ENCODE measurements around the gene C5orf34.
"Not testable (repeated sequence)": the region's sequence is repeated elsewhere in the genome, so short reads cannot be mapped to it uniquely, and the experiment has no call there.

The C5orf34 gene, protein sequence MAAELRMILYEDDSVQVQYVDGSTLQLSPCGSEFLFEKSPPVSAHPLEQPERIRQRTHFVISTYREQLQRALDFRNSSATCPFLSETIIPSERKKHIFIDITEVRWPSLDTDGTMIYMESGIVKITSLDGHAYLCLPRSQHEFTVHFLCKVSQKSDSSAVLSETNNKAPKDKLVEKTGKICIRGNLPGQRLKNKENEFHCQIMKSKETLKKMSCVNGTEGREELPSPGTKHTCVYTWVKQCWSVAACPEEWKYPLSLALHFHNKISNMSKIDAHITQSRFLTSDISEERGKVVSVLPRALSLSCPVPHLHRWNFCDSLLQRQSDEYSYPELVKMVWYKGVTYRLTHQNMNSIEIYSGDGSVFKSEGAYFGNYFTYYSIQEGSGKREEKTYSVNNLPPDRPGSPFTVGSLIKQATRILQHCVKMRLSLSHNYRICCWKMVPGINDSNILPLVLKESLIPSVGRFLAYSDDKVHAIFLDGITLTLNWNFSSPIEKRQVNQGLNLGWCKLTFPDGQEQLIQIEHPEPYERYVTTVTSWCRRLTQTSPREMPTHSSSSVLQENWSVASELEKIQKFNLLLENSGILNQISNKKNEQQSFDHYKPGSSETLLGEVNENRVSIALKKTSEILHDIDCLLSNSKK

DNA sequence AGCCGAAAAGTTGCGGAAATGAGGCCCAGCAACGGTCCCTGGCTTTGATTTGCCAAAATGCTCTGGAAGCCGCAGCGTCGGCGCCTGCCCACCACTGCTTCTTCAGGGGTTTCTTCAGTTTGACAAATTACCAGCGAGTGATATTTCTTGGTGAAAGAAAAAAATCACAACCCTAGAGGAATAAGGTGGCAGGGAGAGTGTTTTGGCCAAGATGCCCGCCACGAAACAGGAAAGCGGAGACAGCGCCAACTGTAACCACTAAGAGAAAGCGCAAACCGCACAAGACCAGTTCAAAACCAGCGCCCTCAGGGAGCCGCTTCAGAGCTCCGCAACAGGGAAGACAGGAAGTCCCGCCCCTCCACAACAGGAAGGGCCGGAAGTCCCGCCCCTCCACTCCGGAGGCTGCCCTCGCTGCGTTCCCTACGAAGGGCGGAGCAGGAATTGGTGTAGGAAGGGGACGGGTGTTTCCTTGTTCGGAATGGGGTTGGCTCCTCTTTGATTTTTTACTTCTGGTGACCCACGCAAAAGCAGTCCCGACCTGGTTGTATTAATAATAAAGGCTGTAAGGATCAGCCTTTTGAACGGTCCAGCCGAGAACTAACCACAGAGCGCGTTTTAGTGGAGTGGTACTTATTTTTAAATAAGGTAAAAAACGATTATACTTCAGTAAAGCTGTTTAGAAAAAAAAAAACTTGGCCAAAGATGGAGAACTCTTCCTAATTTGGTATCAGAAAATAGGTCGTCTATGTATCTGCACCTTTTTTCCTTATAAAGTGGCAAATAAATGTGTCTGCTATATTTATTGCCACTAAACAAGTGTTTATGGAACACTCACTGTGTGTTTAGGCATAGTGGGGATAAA lies at the start of gene C5orf34:
C5orf34 (minus strand) TSS at position 333 of the 862 bp plus-strand sequence. CDS start 5,809 bp downstream, outside the sequence.
- peak; percentile 94 for DNase-seq

DNA sequence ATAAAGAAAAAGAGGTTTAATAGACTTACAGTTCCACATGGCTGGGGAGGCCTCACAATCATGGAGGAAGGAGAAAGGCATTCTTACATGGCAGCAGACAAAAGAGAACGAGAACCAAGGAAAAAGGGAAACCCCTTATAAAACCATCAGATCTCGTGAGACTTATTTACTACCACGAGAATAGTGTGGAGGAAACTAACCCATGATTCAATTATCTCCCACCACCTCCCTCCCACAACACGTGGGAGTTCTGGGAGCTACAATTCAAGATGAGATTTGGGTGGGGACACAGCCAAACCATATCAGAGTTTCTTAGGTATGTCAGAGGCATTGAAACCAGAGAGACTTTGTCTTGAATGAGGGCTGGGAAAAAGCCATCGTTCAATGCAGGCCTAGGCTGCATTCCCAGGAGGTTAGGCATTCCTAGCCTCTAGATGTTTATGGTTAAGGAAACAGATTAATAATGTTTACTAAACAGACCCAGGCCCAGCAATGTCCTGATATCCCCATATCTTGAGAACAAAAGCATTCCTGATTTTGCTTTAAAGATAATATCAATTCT lies 49.4 kb upstream of the C5orf34 start:
- DNase-seq: no peak

DNA sequence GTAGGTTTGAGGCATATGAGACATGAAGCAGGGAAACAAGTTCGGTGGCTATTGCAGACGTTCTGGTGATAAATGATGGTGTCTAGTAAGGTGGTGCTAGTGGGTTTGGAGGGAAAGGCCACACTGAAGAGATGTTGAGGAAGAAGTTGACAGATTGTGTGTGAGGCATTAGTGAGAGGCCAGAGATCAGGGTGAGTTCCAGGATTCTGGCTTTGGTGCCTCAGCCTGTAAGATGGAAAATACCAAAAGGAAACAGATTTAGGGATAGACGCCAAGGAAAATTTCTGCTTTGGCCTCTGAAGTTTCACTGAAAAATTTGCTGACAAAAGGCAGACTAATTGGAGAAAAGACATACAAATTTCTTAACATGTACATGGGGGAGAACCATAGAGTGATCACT lies 48.4 kb upstream of the C5orf34 start:
- DNase-seq: no peak

DNA sequence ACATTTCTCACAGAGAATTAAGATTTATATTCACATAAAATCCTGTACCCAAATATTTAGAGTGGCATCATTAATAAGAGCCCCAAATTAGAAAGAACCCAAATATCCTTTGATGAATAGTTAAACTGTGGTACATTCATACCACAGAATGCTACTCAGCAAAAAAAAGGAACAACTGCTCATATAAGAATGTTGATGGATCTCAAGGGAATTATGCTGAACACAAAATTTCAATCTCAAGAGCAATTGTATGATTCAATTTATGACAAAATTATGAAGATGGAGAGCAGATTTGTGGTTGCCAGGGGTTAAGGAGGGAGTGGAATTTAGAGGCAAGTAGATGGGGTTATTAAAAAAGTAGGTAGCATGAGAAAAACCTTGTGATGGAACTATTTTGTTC lies 46.4 kb upstream of the C5orf34 start:
- no peak for DNase-seq

DNA sequence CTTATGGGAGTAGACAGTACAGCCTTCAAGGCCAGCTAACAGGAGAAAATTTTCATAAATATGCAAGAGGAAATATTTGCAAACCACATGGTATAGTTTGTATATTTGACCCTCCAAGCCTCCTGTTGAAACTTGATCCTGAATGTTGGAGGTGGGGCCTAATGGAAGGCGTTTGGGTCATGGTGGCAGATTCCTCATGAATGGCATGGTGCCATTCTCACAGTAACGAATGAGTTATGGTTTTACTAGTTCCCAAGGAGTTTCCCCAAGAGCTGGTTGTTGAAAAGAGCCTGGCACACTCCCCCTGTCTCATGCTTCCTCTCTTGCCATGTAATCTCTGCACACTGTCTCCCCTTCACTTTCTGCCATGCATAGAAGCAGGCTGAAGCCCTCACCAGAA lies 45.2 kb upstream of the C5orf34 start:
- no peak for DNase-seq

DNA sequence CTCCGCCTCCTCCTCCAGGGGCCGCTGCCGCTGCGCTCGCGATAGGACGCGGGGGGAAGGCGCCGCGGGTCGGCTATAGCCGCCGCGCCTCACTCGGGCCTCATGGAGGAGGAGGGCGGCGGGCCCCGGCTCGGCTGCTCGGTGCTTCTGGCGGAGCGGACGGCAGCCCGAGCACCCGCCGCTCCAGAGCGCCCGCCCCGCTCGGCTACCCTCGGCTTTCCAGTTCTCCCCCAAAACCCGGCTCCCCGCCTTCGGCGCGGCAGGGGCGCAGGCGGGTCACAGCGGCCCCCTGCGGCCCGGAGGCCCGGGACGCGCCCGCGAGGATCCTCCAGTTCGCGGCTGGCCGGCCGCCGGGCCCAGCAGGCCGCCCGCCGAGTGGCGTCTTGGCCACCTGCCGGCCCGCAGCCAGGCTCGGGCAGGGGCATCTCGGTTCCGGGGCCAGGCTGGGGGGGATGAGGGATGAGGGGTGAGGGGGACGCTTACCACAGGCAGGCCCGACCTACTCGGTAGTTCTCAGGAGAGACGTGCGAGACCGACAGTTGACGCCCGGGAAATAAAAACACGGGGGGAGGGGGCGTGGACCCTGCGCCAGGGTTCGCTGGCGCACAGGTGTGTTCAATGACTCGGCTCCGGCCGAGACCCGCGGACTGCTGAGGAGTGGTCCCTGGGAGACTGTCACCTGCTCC lies 42.1 kb upstream of the C5orf34 start, which contains the start of gene PAIP1:
PAIP1 (minus strand) TSS at position 221 of the 686 bp plus-strand sequence. CDS start 231 bp downstream, outside the sequence.
- peak; percentile 56 for DNase-seq

DNA sequence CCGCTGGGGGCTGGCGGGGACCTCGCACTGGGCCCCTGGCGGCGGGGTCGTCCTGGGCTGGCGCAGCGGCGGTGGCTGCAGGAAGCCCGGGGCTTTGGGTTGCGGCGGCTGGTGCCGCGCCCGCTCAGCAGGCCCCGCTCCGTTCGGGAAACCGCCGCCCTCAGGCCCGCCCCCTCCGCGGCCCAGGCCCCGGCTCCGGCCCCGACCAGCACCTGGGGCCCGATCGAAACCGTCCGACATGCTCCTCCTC lies 41.6 kb upstream of the C5orf34 start:
- not testable (repeated sequence) for DNase-seq

DNA sequence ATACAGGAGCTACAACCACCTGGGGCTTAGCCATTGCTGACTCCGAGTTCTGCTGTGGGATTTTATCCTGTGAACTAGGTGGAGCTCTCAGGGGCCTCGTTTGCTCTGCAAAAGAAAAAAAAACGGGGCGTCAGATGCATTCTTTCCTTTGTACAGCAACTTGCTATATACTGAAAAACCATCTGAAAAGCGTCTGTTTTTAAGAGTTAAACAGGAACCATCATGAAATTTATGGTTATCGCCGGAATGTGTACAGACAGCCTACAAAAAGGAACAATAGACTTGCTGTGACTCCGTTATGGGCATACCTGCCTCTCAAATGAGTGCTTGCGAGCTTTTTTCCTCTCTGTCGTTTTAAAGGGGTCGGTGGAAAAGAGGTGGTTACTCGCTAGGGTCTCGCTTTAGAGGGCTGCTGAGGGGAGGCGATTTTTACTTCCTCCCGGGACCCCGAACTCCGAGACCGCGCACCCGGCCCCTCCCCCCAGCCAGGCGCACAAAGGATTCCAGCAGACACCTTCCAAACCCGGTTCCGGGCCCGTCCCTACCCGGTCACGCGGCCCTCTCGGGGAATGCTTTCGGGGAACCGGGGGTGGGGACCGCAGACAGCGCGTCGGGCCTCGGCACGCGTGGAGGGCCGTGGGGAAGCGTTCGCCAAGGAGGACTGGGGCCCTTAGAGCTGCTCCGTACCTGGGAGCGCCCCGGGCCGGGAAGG lies 41.1 kb upstream of the C5orf34 start:
- DNase-seq: peak; percentile 56

DNA sequence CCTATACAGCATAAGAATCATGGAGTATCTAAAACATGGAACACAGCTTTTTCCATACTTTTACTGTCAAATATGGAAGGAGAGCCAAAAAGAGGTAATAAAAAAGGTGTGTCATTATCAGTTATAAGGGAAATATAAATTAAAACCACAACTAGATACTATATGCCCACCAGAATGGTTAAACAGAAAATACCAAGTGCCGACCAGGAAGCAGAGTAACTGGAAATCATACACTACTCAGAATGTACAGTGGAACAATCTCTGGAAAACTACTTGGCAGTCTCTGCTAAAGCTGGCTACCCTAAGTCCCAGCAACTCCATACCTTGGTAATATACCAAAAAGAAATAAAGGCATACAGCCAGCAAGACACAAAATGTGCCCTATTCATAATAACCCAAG lies 39.5 kb upstream of the C5orf34 start:
- no peak for DNase-seq

DNA sequence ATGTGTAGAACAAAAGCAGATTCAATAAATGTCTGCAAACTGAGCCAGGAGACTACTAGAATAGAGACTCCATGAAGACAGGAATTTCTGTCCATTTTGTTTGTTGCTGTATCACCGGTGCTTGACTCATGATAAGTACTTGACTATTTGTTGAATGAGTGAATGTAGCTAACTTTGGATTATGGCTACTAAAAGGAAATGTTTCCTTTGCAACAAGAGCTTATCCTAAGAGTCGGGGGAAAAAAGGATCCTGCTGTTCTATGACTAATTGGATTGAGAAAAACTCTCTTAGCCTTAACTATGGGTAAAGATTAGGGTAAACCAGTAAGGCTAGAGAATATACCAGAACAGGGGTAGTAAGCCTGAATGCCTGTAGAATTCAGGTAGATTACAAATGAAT lies 38.4 kb upstream of the C5orf34 start:
- no peak for DNase-seq

DNA sequence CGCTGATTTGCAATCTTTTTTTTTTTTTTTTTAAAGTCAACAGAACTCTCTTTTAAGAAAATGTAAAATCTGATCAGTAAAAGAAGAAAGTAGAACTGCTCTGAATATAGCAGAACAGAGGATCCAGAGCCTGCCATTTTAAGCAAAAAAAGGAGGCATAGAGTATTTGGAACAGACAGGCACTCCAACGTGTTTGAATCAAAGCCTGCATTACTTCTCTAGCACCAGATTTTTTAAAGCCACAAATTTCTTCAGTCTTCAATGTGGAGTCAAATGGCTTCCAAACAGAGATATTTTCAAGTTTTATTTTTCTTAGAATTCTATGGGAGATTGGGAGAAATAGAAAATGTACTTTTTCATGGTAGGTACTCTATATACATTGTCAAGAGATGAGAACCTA lies 36.8 kb upstream of the C5orf34 start:
- no peak for DNase-seq

DNA sequence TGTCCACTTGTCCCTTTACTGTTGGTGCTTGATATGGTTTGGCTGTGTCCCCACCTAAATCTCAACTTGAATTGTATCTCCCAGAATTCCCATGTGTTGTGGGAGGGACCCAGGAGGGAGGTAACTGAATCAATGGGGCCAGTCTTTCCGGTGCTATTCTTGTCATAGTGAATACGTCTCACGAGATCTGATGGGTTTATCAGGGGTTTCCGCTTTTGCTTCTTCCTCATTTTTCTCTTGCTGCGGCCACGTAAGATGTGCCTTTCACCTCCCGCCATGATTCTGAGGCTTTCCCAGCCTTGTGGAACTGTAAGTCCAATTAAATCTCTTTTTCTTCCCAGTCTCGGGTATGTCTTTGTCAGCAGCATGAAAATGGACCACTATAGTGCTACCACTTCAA lies 34.3 kb upstream of the C5orf34 start:
- DNase-seq: not testable (repeated sequence)

DNA sequence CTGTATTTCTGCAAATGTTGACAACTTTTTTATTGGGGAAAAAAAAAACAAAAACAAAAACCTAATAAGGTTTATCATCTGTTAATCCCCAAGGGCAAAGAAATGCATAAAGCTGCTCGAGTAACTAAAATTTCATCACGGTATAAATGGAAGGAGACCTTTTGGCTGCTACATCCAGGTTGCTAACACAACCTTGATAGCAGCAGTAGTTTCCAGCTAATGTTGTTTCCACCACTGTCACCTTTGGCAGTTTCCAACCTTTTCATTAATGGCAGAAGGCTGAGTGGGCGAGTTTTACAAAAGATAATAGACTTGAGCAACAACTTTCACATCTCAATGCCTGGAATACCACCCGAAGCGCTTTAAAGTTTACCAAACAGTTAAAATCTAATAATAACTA lies 33.4 kb upstream of the C5orf34 start:
- DNase-seq: no peak

DNA sequence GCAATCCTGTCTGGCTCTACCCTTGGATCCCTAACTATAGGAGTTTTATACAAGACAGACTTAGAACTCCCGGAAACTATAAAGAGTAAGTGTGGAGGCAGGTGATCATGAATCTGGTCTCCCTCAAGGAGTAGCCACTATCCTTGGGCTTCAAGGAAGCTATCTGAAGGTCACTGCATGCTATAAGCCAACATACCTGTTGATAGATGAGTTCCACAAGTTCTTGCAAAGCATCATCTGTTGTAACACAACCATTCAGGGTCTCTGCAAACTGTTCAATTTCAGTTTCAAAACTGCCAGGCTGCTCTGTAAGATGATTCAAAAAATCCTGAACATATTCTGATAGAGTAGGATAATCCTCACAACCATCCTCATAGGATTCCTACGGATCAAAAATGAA lies 32.6 kb upstream of the C5orf34 start:
- DNase-seq: no peak

DNA sequence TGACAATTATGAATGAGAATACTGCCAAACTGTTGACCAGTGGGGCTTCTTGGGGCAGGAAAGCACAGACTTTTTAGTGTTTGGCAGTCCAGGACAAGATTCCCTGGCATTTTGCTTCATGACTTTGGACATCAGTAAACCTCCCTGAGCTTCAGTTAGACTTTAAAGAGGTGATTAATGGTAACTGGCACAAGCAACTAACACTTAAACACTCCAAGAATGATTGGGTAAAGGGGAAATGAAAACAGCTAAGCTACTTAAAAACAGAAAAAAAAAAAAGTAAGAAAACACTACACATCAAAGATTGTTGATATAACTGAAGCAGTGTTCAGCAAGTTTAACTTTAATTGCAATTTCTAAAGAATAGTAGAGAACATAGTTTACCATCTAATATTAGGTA lies 28.5 kb upstream of the C5orf34 start:
- no peak for DNase-seq

DNA sequence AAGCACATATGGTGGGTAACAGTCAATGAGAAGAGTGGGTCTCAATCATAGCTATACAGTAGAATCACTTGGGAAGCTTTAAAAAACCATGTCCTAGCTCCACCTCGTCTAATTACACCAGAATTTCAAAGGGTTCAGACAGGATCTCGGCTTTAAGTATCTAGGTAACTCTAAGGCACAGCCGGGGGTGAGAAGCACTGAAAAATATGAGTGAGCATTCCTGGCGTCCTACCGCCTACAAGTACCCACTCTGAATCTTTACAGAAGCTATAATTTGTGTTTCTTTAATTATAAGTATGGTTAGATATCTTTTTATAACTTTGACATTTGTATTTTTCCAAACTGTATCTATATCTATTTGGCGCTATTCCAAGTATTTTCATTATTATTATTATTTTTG lies 25.8 kb upstream of the C5orf34 start:
- DNase-seq: no peak

DNA sequence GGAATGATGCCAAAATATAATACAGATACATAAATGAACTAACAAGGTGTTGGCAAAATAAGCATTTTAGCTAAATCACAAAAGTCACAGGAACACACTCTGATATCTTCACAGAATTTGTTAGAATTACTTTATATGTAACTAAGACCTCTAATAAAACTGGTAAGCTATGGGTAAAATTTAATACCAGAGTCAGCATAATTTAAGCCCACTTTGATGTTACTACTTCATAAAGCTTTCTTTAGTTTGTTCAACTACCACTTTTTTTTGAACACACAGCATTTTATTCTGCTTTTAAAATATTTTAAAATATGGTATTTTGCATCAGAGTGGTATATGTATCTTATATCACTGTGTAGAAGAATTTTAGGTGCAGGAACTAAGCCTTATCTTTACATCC lies 22.0 kb upstream of the C5orf34 start:
- DNase-seq: no peak

DNA sequence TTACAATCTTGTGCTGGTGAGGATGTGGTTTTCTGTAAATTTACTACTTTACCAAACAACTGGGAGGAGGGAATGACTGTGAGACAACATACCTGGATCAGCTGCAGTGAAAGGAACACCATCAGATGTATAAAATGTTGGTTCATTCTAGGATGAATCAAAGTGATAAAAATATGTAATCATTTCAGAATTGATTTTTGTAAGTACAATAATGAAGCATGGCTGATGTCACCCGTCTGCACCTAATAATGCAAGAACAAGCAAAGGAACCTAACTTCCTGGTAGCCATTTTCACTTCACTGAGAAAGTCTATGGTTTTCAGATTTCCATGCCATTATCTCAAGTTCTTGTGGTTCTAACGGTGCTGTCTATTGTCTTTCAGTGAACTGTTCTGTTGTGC lies 18.7 kb upstream of the C5orf34 start:
- DNase-seq: no peak

DNA sequence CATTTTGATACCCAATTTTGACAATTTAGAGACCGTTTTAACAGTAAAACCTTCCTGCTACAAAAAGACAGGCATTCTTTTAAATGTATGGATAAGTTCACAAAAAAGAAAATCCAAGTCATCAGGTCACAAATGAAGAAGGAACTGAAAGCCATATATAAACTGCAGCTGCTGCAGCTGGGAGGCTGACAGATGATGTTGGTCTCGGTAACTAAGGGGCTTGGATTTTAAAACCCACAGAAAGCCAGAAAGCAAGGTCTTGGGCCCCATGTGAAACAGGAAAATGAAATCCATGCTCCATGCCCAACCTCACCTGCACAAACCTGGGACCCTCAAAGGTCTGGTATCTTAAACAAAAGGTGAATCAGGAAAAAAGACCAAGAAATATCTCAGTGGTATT lies 15.7 kb upstream of the C5orf34 start:
- no peak for DNase-seq

DNA sequence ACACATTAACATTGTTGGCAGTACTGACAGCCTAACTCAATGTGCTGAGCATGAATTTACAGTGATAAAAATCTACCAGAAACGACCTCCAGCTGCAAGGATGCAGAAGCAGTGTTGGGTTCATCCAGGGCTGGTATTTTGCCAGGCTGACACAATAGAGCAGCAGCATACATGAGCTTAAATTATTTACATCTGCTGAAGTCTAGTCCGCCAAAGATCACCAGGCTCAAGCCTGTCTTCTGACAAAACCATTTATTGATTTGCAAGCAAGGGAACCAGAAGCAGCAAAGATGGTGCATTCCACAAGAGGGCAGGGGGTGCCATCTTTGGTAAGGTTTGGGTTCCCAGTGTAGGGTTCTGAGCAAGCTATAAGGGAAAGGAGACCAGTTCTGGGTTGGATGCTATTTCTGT lies 8.7 kb upstream of the C5orf34 start:
- DNase-seq: no peak

DNA sequence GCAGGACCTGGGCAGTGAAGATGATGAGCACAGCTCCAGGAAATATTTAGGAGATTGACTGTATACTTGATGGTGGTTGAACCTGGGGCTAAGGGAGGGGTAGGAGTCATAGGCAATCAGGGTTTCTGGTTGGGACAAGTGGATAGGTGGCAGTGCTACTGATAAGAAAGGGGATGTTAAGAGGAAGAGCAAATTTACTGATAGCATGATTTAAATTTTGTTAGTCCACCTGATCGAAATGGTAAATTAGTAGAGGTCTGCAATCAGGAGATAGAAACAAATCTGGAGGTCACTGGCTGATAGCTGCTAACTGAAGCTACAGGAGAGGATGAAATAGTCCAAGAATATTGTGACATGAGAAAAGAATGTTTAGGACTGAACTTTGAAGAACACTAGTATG lies 5.7 kb upstream of the C5orf34 start:
- no peak for DNase-seq

DNA sequence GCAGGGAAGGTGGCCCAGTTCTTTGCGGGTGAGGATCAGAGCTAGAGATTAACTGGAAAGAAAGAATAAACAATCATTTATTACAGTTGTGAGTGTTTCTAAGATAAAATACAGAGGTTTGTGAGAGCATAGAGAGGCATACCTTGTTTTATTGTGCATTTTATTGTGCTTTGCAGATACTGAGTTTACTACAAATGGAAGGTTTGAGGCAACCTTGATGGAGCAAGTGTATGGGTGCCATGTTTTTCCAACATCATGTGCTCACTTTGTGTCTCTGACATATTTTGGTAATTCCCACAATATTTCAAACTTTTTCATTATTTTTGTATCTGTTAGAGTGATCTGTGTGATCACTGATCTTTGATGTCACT lies 715 bp upstream of the C5orf34 start:
- DNase-seq: no peak

Data from KG1 (cell line).